NCI-H2029 (cell line): ENCODE results near the gene ZNF331.

ENCODE experiments used
- DNase-seq: peaks from one replicate; lab custom pipeline; 2025; lab: John Stamatoyannopoulos, UW

The ZNF331 gene

GRCh38 chr19:53571339-53571738, 33.4 kb downstream of the ZNF331 start:
- no peak for DNase-seq

DNA sequence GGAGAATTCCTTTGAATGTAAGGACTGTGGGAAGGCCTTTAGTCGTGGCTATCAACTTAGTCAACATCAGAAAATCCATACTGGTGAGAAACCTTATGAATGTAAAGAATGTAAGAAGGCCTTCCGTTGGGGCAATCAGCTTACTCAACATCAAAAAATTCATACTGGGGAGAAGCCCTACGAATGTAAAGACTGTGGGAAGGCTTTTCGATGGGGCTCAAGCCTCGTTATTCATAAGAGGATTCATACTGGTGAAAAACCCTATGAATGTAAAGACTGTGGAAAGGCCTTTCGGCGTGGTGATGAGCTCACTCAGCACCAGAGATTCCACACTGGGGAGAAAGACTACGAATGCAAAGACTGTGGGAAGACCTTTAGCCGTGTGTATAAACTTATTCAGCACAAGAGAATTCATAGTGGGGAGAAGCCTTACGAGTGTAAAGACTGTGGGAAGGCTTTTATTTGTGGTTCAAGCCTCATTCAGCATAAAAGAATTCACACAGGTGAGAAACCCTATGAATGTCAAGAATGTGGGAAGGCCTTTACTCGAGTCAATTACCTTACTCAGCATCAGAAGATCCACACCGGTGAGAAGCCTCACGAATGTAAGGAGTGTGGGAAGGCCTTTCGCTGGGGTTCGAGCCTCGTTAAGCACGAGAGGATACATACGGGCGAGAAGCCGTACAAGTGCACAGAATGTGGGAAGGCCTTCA, 39.2 kb downstream of the ZNF331 start:
- DNase-seq, result no peak

DNA sequence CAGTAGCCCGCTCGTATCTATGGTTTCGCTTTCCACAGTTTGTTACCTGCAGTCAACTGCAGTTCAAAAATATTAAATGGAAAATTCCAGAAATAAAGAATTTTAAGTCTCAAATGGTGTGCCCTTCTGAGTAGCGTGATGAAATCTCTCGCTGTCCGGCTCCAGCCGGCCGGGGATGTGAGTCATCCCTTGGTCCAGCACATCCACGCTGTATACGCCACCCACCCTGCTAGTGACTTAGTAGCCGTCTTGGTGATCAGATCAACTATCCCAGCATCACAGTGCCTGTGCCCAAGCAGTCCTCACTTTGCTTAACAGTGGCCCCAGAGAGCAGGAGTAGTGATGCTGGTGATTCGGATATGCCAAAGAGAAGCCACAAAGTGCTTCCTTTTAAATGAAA, 40.0 kb downstream of the ZNF331 start:
- no peak for DNase-seq

GRCh38 chr19:53579518-53579917, 41.6 kb downstream of the ZNF331 start:
- DNase-seq, result no peak

GRCh38 chr19:53580871-53581835, 43.2 kb downstream of the ZNF331 start:
- DNase-seq, result no peak

- no peak for DNase-seq
Observed at GRCh38 chr19:53581871-53582279, 43.9 kb downstream of the ZNF331 start.

DNA sequence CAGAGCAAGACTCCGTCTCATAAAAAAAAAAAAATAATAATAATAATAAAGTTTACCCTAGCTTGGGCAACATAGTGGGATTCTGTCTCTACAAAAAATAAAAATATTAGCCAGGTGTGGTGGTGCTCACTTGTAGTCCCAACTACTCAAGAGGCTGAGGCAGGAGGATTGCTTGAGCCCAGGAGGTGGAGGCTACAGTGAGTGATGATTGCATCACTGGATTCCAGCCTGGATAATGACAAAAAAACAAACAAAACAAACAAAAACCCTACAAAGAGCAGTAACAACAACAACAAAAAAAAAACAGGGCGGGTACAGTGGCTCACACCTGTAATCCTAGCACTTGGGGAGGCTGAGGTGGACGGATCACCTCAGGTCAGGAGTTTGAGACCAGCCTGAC, 45.2 kb downstream of the ZNF331 start:
- no peak for DNase-seq

- no peak for DNase-seq
Observed at GRCh38 chr19:53586277-53586691, 48.3 kb downstream of the ZNF331 start.

- DNase-seq, result no peak
Observed at GRCh38 chr19:53594811-53595509, 57.0 kb downstream of the ZNF331 start.

DNA sequence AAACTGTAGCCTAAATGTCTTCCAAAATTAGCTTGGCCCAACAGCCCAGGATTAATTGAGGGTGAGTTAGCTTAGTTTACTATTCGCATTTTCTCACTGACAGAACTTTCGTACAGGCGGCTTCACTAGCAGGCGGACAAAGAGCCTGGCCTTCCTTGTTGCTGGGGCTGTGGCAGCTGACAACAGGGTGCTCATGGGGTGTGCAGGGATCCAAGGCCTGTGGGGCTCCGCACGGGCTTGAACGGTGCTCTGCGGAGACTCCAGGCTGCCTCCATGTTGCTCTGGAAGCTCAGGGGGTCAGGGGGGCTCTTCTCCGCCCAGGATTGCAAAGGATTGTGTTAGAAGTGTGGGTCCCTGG, 57.5 kb downstream of the ZNF331 start:
- no peak for DNase-seq

- no peak for DNase-seq
Observed at GRCh38 chr19:53596056-53596455, 58.1 kb downstream of the ZNF331 start.

GRCh38 chr19:53597023-53597422, 59.1 kb downstream of the ZNF331 start:
- DNase-seq, result no peak

DNA sequence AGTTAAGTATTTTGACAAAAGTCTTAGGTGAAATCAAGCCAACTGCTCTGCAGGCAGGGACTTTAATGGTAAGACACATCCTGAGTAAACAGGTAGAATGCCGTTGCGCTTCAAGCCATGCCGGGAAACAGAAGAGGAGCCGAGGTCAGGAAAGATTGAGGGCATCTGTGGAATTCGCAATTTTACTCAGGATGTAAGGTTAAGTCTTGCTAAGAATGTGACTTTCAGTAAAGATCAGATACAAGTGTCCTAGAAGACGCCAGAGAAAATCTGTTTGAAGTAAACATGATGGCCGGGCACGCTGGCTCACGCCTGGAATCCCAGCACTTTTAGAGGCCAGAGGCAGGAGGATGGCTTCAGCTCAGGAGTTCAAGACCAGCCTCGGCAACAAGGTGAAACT, 60.4 kb downstream of the ZNF331 start:
- no peak for DNase-seq

- DNase-seq, result no peak
Observed at GRCh38 chr19:53600217-53600616, 62.3 kb downstream of the ZNF331 start.

DNA sequence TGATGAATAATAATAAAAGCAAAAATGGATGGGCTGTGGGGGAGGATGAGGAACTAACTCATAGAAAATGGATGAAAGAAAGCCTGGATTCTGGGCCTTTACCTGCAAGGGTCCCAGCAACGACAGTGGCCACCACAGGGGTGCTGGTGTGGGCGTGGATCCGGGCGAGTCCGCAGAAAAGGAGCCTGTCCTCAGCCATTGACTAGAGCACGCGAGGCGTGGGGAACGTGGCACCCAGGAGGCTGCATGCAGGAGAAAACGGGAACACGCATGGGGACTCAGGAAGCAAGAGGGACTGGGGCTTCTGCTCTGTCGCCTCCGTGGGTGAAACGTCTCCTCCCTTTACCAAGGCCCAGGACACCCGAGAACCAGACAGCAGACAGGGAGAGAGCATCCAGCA, 68.1 kb downstream of the ZNF331 start:
- DNase-seq, result no peak

- no peak for DNase-seq
Observed at GRCh38 chr19:53608381-53608780, 70.4 kb downstream of the ZNF331 start.

DNA sequence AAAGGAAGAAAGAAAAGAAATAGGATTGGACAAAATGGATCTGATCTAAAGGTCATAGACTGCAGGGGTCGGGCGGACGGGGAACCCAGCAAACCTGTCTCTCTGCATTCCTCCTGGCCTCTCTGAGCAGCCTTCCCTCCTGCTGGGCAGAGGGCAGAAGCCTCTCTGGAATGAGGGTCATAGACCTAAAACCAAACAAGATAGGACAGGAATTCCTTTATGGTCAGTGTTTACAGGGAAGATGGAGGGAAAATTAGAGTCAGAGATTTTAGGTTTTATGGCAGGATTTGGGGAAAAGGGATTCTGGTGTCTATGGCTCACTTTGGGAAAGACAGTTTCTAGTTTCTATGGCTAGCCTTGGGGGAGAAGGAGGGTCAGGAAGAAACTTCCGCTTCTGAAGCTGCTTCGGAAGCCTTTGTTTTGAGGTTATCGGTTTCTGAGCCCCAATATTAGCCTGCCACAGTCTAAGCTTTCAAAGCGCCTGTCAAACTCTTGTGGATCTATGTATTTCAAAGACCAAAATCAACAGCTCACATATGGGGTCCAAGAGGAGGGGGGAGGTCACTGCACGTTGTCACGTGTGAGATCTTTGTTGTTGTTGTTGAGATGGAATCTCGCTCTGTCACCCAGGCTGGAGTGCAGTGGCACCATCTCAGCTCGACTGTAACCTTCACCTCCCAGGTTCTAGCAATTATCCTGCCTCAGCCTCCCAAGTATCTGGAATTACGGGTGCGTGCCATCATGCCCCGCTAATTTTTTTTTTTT, 75.0 kb downstream of the ZNF331 start:
- DNase-seq, result no peak

DNA sequence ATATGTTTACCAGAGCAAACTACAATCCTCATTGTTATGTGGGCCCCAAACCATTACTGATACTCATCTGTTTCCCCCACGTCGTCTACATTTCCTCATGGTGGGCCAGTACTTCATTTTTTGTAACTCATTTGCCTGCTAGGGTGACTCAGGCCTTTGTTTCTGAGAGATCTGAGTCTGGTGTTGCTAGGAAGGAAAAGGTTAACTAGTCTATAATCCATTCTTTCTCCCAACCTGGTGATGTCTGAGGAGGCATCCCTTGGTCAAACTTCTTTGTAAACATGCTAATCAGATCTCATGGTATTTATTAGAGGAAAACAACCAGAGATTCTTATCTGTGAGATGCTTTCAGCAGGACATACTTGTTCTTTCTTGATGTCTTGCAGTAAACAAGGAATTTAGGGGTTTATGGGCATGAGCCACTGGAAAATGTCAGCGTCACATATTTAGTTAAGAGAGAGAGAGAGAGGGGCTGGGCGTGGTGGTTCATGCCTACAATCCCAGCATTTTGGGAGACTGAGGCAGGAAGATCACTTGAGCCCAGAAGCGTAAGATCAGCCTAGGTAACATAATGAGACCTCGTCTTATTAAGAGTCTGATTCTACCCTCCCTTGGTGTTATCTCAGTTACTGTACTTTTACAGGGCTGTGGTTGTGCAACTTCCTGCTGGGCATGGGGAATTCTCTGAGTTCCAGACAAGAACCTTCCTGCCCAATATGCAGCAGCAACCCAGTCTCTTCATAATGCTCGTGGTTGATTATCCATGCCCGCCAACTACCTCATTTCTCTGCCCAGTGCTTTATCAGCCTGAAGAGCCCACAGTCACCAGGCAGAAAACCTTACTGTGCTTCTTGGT, 84.2 kb downstream of the ZNF331 start:
- no peak for DNase-seq

DNA sequence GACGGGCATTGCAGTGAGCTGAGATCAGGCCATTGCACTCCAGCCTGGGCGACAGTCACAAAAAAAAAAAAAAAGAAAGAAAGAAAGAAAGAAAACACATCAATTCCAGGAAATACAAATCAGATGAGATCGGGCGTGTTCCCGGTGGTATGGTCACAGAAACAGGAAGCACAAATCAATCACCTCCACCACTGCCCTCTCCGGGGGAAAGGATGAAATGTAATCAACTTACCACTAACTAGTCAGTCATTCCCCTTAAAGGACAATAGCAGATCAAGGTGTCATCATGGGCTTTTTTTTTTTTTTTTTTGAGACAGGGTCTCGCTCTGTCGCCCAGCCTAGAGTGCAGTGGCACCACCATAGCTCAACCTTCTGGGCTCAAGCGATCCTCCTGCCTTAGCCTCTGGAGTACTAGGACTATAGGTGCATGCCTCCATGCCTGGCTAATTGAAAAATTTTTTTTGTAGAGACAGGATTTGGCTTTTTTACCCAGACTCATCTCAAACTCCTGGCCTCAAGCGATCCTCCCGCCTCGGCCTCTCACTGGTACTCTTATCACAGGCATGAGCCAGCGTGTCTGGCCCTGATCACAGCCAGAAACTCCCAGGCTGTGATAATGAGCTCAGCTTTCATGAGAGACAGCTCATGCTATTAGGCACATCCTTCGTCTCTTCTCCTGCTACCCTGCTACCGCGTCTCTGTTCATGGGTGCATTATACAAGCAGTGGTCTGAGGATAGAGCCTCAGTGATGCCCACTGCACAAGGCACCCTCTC, 87.0 kb downstream of the ZNF331 start:
- DNase-seq, result no peak

DNA sequence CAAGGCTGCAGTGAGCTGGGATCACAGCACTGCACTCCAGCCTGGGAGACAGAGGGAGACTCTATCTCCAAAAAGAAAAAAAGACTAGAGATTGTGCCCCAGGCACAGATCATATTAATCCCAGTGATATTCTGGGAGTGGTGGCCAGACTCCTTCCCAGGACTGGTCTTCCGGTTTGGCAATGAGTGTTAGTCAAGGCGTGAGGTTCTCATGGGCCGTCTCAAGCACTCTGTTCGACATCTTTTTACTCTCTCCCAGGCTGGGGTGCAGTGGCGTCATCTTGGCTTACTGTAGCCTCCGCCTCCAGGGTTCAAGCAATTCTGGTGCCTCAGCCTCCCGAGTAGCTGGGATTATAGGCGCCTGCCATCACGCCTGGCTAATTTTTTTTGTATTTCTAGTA, 88.5 kb downstream of the ZNF331 start:
- DNase-seq, result no peak
